H1 (cell line): ENCODE data around the gene NFIX. TPM values are rescaled to one million over a fixed set of nuclear protein-coding genes. Genes with fewer than 3 reads are reported as not detected.

Experiments
- CTCF ChIA-PET: fragments of 300-600 bp; sonication (Branson Sonifier 250); formaldehyde crosslinking; loops from one replicate; lab custom pipeline; 2021; ENCODE audit not compliant: partially characterized antibody; lab: Charles Lee
- POLR2A ChIA-PET: fragments of 300-600 bp; sonication (Branson Sonifier 250); formaldehyde crosslinking; loops from one replicate; lab custom pipeline; 2021; ENCODE audit warnings: inconsistent platforms; ENCODE audit not compliant: partially characterized antibody; lab: Charles Lee
- DNase-seq, 2 experiments: peaks; one replicate each; pipeline versions ENCODE4 v3.0.0 to v3.0.0-alpha.2; 2010 to 2022; ENCODE audit warnings: low spot score in 2 of 2, low read depth in 1 of 2, mixed read lengths in 1 of 2
- FAIRE-seq: peaks from 2 replicates; lab custom pipeline; 2011; peaks lifted over from hg19 to GRCh38; lab: Jason Lieb, UNC
- H2AFZ ChIP-seq: 2 replicates; pipeline ENCODE4 v1.8.1; 2012; ENCODE audit warnings: low read length, inconsistent platforms
- H2AK5ac ChIP-seq: 2 replicates; pipeline ENCODE4 v1.6.1; 2013; ENCODE audit warnings: low read depth, low read length
- H2BK120ac ChIP-seq: replicated peaks from 2 replicates; pipeline ENCODE3; 2013; ENCODE audit warnings: low read depth, low read length, inconsistent platforms
- H2BK12ac ChIP-seq: 2 replicates; pipeline ENCODE4 v1.6.1; 2013; ENCODE audit warnings: low read depth, low read length
- H2BK15ac ChIP-seq: 2 replicates; pipeline ENCODE4 v1.6.1; 2013; ENCODE audit warnings: low read length
- H2BK20ac ChIP-seq: 2 replicates; pipeline ENCODE4 v1.6.1; 2013; ENCODE audit warnings: low read length
- H2BK5ac ChIP-seq: 2 replicates; pipeline ENCODE4 v1.6.1; 2013; ENCODE audit warnings: low read depth, low read length
- H3K14ac ChIP-seq: 2 replicates; pipeline ENCODE4 v1.6.1; 2013; ENCODE audit warnings: inconsistent platforms; ENCODE audit not compliant: insufficient read length
- H3K18ac ChIP-seq: 2 replicates; pipeline ENCODE4 v1.6.1; 2013; ENCODE audit warnings: low read length; ENCODE audit errors: extremely low read depth
- H3K23ac ChIP-seq: 2 replicates; pipeline ENCODE4 v1.6.1; 2013; ENCODE audit warnings: inconsistent platforms; ENCODE audit not compliant: insufficient read length
- H3K23me2 ChIP-seq: 2 replicates; pipeline ENCODE4 v1.6.1; 2013; ENCODE audit warnings: low read depth, low read length
- H3K27ac ChIP-seq: 2 replicates; pipeline ENCODE4 v1.6.1; 2011; ENCODE audit warnings: low read depth, low read length, inconsistent platforms
- H3K27me3 ChIP-seq, 4 experiments: replicated peaks in 1 of 4; 1 replicate in 1 of 4; 2 replicates in 3 of 4; pipeline versions ENCODE4 v1.6.1 to v1.8.1; 2011 to 2013; ENCODE audit warnings: low read length in 3 of 4, mild to moderate bottlenecking in 3 of 4, inconsistent platforms in 2 of 4, mixed read lengths in 2 of 4, moderate library complexity in 1 of 4; ENCODE audit not compliant: control insufficient read depth in 3 of 4, insufficient read depth in 3 of 4; ENCODE audit errors: extremely low read depth in 1 of 4
- H3K36me3 ChIP-seq, 4 experiments: 2 replicates each; pipeline versions ENCODE4 v1.6.1 to v1.8.1; 2011 to 2013; ENCODE audit warnings: mild to moderate bottlenecking in 4 of 4, low read length in 3 of 4, moderate library complexity in 2 of 4, control low read depth in 1 of 4, inconsistent platforms in 1 of 4; ENCODE audit not compliant: insufficient read depth in 4 of 4, control insufficient read depth in 2 of 4
- H3K4ac ChIP-seq: replicated peaks from 2 replicates; pipeline ENCODE3; 2013; ENCODE audit warnings: low read length, low read depth, mixed read lengths, inconsistent platforms; ENCODE audit not compliant: insufficient read length
- H3K4me1 ChIP-seq, 4 experiments: replicated peaks in 1 of 4; 1 replicate in 1 of 4; 2 replicates in 3 of 4; pipeline versions ENCODE4 v1.6.1 to v1.8.1; 2011 to 2013; ENCODE audit warnings: low read length in 3 of 4, inconsistent platforms in 2 of 4, mixed read lengths in 1 of 4; ENCODE audit not compliant: insufficient read depth in 4 of 4, control insufficient read depth in 3 of 4
- H3K4me2 ChIP-seq, 2 experiments: 2 replicates each; pipeline versions ENCODE4 v1.6.1 to v1.8.1; 2011 to 2013; ENCODE audit warnings: low read depth in 2 of 2, low read length in 2 of 2, control low read depth in 1 of 2, inconsistent platforms in 1 of 2, mild to moderate bottlenecking in 1 of 2; ENCODE audit not compliant: insufficient read depth in 1 of 2
- H3K4me3 ChIP-seq, 4 experiments: fragments of 200-600, 300-600 bp in 1 of 4; sonication (generic), shearing (Covaris generic), sonication (Bioruptor Twin) in 1 of 4; 2 replicates each; pipeline versions ENCODE4 v1.5.1 to v1.8.1; 2011 to 2016; ENCODE audit warnings: low read length in 4 of 4, low read depth in 3 of 4, control low read depth in 2 of 4, inconsistent platforms in 2 of 4, mild to moderate bottlenecking in 2 of 4, mixed read lengths in 1 of 4, moderate library complexity in 1 of 4; ENCODE audit not compliant: insufficient read depth in 2 of 4; ENCODE audit errors: extremely low read depth in 1 of 4
- H3K56ac ChIP-seq: replicated peaks from 2 replicates; pipeline ENCODE3; 2013; ENCODE audit warnings: low read depth, mild to moderate bottlenecking, mixed read lengths, low read length, inconsistent platforms; ENCODE audit not compliant: insufficient read length
- H3K79me1 ChIP-seq: 2 replicates; pipeline ENCODE4 v1.6.1; 2013; ENCODE audit warnings: low read depth, low read length, control low read depth
- H3K79me2 ChIP-seq, 2 experiments: 2 replicates each; pipeline versions ENCODE4 v1.6.1 to v1.8.1; 2012 to 2013; ENCODE audit warnings: low read length in 2 of 2, mild to moderate bottlenecking in 2 of 2, inconsistent platforms in 1 of 2; ENCODE audit not compliant: insufficient read depth in 2 of 2, control insufficient read depth in 1 of 2
- H3K9ac ChIP-seq, 4 experiments: replicated peaks in 1 of 4; 1 replicate in 1 of 4; 2 replicates in 3 of 4; pipeline versions ENCODE4 v1.6.1 to v1.8.1; 2011 to 2013; ENCODE audit warnings: low read depth in 3 of 4, low read length in 3 of 4, control low read depth in 2 of 4, mild to moderate bottlenecking in 2 of 4, moderate library complexity in 2 of 4, inconsistent platforms in 1 of 4; ENCODE audit errors: extremely low read depth in 1 of 4
- H3K9me3 ChIP-seq, 2 experiments: 2 replicates each; pipeline versions ENCODE4 v1.6.1 to v1.8.1; 2012 to 2013; ENCODE audit warnings: mild to moderate bottlenecking in 2 of 2, moderate library complexity in 2 of 2, control low read depth in 1 of 2, inconsistent platforms in 1 of 2, low read depth in 1 of 2, low read length in 1 of 2, mixed read lengths in 1 of 2; ENCODE audit not compliant: insufficient read depth in 2 of 2
- H4K20me1 ChIP-seq, 2 experiments: replicated peaks in 1 of 2; 2 replicates each; pipeline versions ENCODE3 to v1.8.1; 2011 to 2013; ENCODE audit warnings: inconsistent platforms in 2 of 2, low read length in 2 of 2, mild to moderate bottlenecking in 1 of 2; ENCODE audit not compliant: insufficient read depth in 2 of 2, control insufficient read depth in 1 of 2
- H4K5ac ChIP-seq: 2 replicates; pipeline ENCODE4 v1.6.1; 2013; ENCODE audit warnings: low read length, low read depth, mixed read lengths, inconsistent platforms; ENCODE audit not compliant: insufficient read length
- H4K8ac ChIP-seq: 2 replicates; pipeline ENCODE4 v1.8.0; 2013; ENCODE audit warnings: mild to moderate bottlenecking, moderate library complexity, low read length, inconsistent platforms; ENCODE audit not compliant: insufficient read depth; ENCODE audit errors: extremely low read depth
- H4K91ac ChIP-seq: replicated peaks from 2 replicates; pipeline ENCODE3; 2013; ENCODE audit warnings: low read length, mixed read lengths, inconsistent platforms; ENCODE audit not compliant: insufficient read length
- CBX8 ChIP-seq: fragments of 300-800, 300-1000 bp; sonication (generic); IDR thresholded peaks from 2 replicates; pipeline ENCODE4 v1.7.1; 2016; ENCODE audit warnings: low read depth, low read length, borderline replicate concordance
- CREB1 ChIP-seq: IDR thresholded peaks from 2 replicates; pipeline ENCODE4 v1.6.1; 2012; ENCODE audit warnings: inconsistent platforms
- EGR1 ChIP-seq: IDR thresholded peaks from 2 replicates; pipeline ENCODE4 v1.6.1; 2011; ENCODE audit warnings: low read depth, low read length, borderline replicate concordance
- KDM5A ChIP-seq: fragments of 200-600 bp; IDR thresholded peaks from 2 replicates; pipeline ENCODE4 v1.7.1; 2012; ENCODE audit warnings: mild to moderate bottlenecking, low read length, inconsistent platforms, mixed read lengths
- PHF8 ChIP-seq: fragments of 200-600 bp; sonication (generic); conservative IDR thresholded peaks from 2 replicates; pipeline ENCODE4 v1.7.1; 2012; ENCODE audit warnings: low read depth, mild to moderate bottlenecking, inconsistent platforms, low read length, moderate library complexity
- SIRT6 ChIP-seq: IDR thresholded peaks from one replicate; pipeline ENCODE4 v1.7.1; 2012; ENCODE audit warnings: low read length, inconsistent platforms
- SP2 ChIP-seq: IDR thresholded peaks from 2 replicates; pipeline ENCODE4 v1.6.1; 2012; ENCODE audit warnings: mild to moderate bottlenecking, low read length, inconsistent platforms
- WGBS, 2 experiments: shearing (Covaris generic) in 1 of 2; methylation state at CpG; one replicate each; pipeline versions ENCODE4 v1.1.6 to v1.1.7; 2013 to 2015; ENCODE audit warnings: low lambda C conversion rate in 2 of 2, mixed read lengths in 2 of 2, inconsistent platforms in 1 of 2, low coverage in 1 of 2, missing lambda C conversion rate in 1 of 2; ENCODE audit not compliant: insufficient replicate concordance in 2 of 2, insufficient coverage in 1 of 2, insufficient read length in 1 of 2; ENCODE audit errors: extremely low coverage in 1 of 2, missing lambda C conversion rate in 1 of 2; 5-methylcytosine and 5-hydroxymethylcytosine counted together
- polyA plus RNA-seq, 7 experiments: library from polyadenylated mRNA; depleted of rRNA in 3 of 7; stranded (reverse) in 5 of 7; unstranded in 2 of 7; fragments of >200 nt in 5 of 7; fragments of 200-250 nt in 2 of 7; gene quantifications; 1 replicate in 5 of 7; 2 replicates in 1 of 7; 4 replicates in 1 of 7; pipeline versions ENCODE4 v1.2.1 to v1.2.3, GENCODE V29; 2011 to 2013; ENCODE audit warnings: missing spikeins in 2 of 7, mixed read lengths in 2 of 7
- total RNA-seq: library from RNA; stranded (reverse); fragmentation: NEBNext Ultra II Directional; extraction: Animal tissue kit (Norgen Biotek cat#: 25700); gene quantifications from 2 replicates; pipeline ENCODE4 v1.2.1, GENCODE V29; 2021

The NFIX gene
- total and polyA plus RNA-seq, 2 of the 8 experiments (the other 6 are each of a cell fraction or from before 2014, with no cell fraction given) = 0.03 to 0.20 TPM

DNA sequence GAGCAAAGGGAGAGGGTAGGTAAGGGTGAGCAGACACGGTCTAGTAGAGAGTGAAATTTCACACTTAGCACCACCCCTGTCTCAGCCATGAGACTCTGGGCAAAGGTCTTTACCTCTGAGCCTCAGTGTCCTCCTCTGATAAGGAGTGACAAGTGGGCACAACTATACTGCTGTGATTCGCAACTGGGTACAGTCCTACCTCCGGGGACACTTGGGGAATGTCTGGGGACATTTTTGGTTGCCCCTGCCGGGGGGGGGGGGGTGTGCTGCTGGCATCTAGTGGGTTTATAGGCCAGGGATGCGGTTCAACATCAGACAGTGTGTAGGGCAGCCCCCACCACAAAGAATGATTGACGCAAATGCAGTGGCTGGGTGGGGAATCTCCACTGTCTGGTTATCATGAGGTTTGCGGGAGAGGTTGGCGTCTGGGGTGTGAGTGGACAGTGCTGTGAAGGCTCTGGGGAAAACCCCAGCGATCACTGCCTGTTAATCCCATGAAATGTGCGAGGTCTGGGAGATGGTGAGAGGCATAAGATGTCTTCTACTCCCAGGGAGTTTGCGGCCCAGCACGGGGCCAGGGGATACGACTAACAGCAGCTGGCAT is 127.1 kb downstream of the NFIX start:
- Histone ChIP-seq H4K8ac (no peak overlapping the region; the same call in 1 of the 2 replicates), H3K79me1 (peaks cover 42% of the 10 kb centered on the region), H3K4ac (no peak overlapping the region), H3K27me3 (no peaks in the 10 kb centered on the region), H4K91ac (no peak overlapping the region), H3K23me2 (peaks cover 6% of the 10 kb centered on the region; the same call in 1 of the 2 replicates), H3K27ac (no peak overlapping the region), H3K9ac (no peak overlapping the region), H3K4me1 (peaks cover 14 to 36% (median 25%) of the 10 kb centered on the region in 4 experiments), H3K4me3 (no peak overlapping the region), H3K56ac (no peak overlapping the region), H2BK20ac (no peak overlapping the region), H4K5ac (no peak overlapping the region), H3K79me2 (peaks cover 58 to 89% of the 10 kb centered on the region in 2 experiments), H3K14ac (no peak overlapping the region), H2AK5ac (0 out of 2 replicates have a peak overlapping the region, but pooled peaks have one; percentile 15), H3K18ac (no peak overlapping the region), H3K36me3 (peaks cover 4 to 11% (median 6%) of the 10 kb centered on the region in 4 experiments; a peak in 5 of 8 replicates), H2BK15ac (no peak overlapping the region; the same call in 1 of the 2 replicates), H4K20me1 (peaks cover 57 to 64% of the 10 kb centered on the region in 2 experiments), H3K4me2 (no peak overlapping the region; a peak in 1 of 4 replicates), H3K9me3 (no peaks in the 10 kb centered on the region), H3K23ac (no peak overlapping the region), H2BK12ac (no peak overlapping the region; the same call in 1 of the 2 replicates), H2BK5ac (peak overlapping the region; percentile 78; the same call in 1 of the 2 replicates), H2BK120ac (no peak overlapping the region), H2AFZ (no peak overlapping the region)
- 87% methylated on average over 13 of the region's 13 CpGs; no CpG with 5 or more reads in 1 of the 2 experiments for WGBS, 2 experiments
- TF ChIP-seq EGR1 (no peak), KDM5A (no peak), PHF8 (no peak), CREB1 (no peak), SIRT6 (no peak), CBX8 (no peak), SP2 (no peak)
- no peak for DNase-seq
- ChIA-PET POLR2A (interaction anchor here (0.5 to 19.5 kb wide), 8 partner anchors 10 to 157 kb away, joined by 3 to 228 read pairs (median 8); partner anchors contain the start of genes IER2 and STX10), CTCF (interaction anchor here (1.6 to 2.3 kb wide), 2 partner anchors 17 to 60 kb away, joined by 4 to 10 read pairs; no protein-coding TSS in a partner anchor)
- FAIRE-seq = no peak
